ENCODE data around the gene ARHGEF28.

The ARHGEF28 gene

DNA sequence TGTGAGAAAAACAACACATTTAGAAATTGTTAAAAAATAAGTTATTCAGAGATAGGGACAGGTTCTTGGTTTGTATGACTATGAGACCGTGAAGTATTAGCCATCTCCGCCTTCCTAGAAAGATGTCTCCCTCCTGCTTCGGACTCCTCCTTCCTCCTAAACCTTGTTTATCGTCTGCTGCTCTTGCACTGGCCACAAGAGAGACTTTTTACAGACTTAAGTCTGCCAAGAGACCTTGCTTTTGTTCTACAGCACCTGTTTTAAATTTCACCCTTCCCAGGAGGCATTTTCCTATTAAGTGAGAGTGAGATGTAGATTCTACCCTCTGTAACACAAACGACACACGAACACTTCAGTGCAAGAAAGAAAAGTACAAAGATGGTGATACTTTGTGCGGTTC lies 274.6 kb downstream of the ARHGEF28 start:
- no peak for DNase-seq
- in situ Hi-C loops (cut with MboI; ENCODE audit: low pct_unique_long_range_greater_than_20kb, low sequenced_read_pairs), result loop anchor here (10.0 kb wide), 1 partner anchor 744 kb away; the partner anchor contains the start of gene ENC1

DNA sequence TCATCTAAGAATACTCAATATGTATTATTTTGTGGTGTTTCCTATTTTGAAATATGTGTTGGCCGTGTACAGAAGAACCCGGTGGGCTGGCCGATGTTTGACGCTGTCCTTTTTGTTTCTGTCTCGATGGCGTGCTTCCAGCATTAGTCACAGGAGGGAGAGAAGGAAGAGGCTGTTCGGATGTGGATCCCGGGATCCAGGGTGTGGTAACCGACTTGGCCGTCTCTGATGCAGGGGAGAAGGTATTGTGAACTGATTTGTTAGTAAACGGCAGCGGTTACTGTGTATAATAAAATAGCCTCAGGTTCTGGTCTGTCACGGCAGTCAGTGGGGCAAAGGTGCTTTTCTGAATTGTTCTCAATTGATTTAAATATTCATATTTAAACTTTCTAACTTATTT lies 275.0 kb downstream of the ARHGEF28 start:
- no peak for DNase-seq
- in situ Hi-C loops (cut with MboI; ENCODE audit: low pct_unique_long_range_greater_than_20kb, low sequenced_read_pairs), result loop anchor here (10.0 kb wide), 1 partner anchor 744 kb away; the partner anchor contains the start of gene ENC1

DNA sequence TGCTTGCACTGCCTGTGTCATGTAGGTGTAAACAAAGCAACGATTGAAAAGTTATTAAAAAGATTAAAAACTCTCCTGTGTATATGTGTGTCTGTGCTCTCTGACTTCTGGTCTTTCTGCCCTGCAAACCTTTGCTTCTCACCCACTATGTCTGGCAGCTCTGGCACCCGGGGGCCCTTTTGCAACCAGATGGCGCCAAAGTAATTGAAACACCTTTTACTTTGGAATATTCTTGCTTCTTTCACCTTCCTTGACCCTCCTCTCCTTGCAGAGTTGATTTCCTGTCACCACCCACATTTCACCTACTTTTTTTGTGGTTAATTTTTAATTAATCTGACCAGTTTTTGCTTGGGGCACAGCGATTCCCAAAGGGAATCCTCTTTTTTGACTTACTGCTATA lies 275.5 kb downstream of the ARHGEF28 start:
- no peak for DNase-seq
- in situ Hi-C loops (cut with MboI; ENCODE audit: low pct_unique_long_range_greater_than_20kb, low sequenced_read_pairs), result loop anchor here (10.0 kb wide), 1 partner anchor 743 kb away; the partner anchor contains the start of gene ENC1

DNA sequence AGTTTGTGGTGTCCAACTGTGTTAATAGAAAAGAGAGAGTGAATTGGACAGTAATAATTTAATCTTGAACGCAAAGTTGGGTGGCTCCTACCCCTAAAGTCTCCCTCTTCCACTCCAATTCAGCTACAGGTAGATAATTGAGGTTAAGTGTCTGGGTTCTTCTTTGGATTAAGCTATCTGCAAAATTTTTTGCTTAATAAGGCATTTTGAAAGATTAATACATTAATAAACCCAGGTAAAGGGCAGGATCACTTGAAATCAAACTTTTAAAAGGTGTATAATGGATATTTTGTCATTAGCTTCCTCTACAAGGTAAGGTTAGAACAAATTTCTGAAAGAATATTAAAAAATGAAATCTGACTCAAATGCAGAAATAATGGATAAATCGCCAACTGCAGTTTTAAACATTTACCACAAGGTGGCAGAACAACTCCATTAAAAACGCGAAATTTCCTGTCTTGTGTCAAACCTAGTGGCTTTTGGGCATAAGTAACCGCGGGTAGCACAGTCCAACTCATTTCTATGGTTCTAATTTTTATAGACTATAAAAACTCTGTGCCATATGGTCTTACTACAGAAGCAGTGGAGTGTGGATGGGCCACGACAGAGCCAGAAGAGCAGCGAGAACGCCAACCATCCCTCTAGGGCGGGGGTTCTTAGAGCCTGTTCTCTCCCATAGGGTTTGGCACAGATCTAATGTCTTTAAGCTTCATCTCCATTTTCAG lies 276.5 kb downstream of the ARHGEF28 start:
- in situ Hi-C loops (cut with MboI; ENCODE audit: low pct_unique_long_range_greater_than_20kb, low sequenced_read_pairs), result loop anchor here (10.0 kb wide), 1 partner anchor 742 kb away; the partner anchor contains the start of gene ENC1
- peak; percentile 52 for DNase-seq

DNA sequence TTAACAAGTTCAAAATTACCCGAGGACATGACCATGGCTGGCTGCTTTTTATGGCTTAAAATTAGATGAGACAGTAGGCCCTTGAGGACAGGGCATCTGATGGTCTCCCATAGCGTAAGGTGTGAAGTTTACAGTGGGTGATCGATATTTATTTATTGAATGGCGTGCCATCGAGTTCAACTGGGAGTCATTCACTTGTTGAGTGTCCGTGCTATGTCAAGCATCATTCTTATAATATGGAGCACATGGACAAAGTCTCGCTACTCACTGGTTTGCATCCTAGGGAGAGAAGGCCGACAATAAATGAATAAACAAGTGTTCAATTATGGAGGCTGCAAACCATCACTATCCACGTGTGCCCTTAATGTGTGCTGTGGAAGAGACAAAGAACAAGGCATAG lies 277.2 kb downstream of the ARHGEF28 start:
- no peak for DNase-seq
- in situ Hi-C loops (cut with MboI; ENCODE audit: low pct_unique_long_range_greater_than_20kb, low sequenced_read_pairs), result loop anchor here (10.0 kb wide), 1 partner anchor 742 kb away; the partner anchor contains the start of gene ENC1

DNA sequence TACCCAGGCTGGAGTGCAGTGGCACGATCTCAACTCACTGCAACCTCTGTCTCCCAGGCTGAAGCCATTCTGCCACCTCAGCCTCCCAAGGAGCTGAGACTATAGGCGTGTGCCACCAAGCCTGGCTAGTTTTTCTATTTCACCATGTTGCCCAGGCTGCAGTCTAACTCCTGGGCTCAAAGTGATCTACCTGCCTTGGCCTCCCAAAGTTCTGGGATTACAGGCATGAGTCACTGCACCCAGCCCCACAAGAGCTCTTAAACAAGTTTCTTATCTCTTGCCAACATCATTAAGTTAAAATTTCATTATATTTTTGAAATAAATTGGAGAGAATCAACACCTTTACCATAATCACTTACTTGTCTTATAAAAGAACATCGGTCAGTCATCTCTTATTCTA lies 280.3 kb downstream of the ARHGEF28 start:
- in situ Hi-C loops (cut with MboI; ENCODE audit: low pct_unique_long_range_greater_than_20kb, low sequenced_read_pairs), result loop anchor here (10.0 kb wide), 1 partner anchor 739 kb away; the partner anchor contains the start of gene ENC1

DNA sequence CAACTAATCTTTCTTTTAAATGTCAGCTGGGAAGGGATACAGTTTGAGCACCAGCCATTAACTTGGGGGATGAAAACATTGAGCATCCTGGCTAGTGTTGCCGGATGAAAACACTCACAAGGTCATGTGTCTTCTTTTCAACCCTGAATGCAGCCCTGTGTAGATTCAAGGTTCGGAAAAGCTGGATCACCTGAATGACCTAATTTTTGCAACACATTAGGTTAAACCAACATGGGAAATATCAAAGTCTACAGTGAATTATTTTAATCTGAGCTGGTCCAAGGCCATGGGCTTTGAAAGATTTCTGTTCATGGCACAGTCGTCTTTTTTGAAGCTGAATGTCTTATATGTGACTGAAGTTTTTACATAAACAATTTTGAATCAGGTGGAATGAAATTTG lies 281.2 kb downstream of the ARHGEF28 start:
- no peak for DNase-seq
- in situ Hi-C loops (cut with MboI; ENCODE audit: low pct_unique_long_range_greater_than_20kb, low sequenced_read_pairs), result loop anchor here (10.0 kb wide), 1 partner anchor 738 kb away; the partner anchor contains the start of gene ENC1

More for the DNA sequence above, 280.3 kb downstream of the ARHGEF28 start:
- no peak for DNase-seq

DNA sequence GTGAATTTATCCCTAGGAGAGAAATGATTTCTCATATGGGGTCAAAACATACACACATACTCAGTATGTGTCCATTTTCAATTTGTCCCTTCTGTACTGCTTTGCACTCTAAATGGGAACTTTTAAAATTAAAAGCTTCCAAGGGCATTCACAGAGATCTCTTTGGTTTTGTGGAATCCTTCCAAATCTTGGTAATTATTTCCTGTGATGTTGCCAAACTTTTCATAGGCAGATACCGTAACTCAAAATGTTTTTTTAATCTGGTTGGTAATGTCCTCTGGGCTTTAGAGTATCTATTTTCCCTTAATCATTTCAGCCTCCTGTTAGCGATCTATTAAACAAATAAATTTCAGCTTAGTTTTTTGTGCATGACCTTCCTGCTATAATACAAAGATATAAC lies 282.4 kb downstream of the ARHGEF28 start:
- no peak for DNase-seq
- in situ Hi-C loops (cut with MboI; ENCODE audit: low pct_unique_long_range_greater_than_20kb, low sequenced_read_pairs), result loop anchor here (10.0 kb wide), 1 partner anchor 736 kb away; the partner anchor contains the start of gene ENC1

DNA sequence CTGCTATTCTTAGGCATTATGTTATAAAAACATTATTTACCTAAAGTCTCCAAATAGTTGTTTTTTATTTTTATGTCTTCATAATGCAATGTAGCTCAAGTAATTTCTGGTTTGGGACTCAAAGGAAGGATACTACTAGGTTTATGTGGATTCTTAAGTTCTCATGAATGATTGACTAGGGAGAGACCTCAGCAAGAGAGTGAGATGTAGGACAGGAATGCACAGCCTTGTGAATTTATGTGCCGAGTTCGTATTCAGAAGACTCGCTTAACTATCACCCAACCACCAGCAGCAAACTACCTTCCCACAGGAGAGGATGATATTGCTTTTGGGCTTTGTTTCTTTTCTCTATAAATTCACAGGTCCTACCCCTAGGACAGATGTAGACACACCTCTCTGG lies 282.9 kb downstream of the ARHGEF28 start:
- no peak for DNase-seq
- in situ Hi-C loops (cut with MboI; ENCODE audit: low pct_unique_long_range_greater_than_20kb, low sequenced_read_pairs), result loop anchor here (10.0 kb wide), 1 partner anchor 736 kb away; the partner anchor contains the start of gene ENC1

DNA sequence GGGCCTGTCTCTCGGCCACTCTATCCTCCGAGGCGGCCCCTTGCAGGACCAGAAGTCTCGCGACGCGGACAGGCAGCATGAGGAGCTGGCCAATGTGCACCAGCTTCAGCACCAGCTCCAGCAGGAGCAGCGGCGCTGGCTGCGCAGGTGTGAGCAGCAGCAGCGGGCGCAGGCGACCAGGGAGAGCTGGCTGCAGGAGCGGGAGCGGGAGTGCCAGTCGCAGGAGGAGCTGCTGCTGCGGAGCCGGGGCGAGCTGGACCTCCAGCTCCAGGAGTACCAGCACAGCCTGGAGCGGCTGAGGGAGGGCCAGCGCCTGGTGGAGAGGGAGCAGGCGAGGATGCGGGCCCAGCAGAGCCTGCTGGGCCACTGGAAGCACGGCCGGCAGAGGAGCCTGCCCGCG lies 283.5 kb downstream of the ARHGEF28 start:
- in situ Hi-C loops (cut with MboI; ENCODE audit: low pct_unique_long_range_greater_than_20kb, low sequenced_read_pairs), result loop anchor here (10.0 kb wide), 1 partner anchor 735 kb away; the partner anchor contains the start of gene ENC1
- DNase-seq, result no peak

DNA sequence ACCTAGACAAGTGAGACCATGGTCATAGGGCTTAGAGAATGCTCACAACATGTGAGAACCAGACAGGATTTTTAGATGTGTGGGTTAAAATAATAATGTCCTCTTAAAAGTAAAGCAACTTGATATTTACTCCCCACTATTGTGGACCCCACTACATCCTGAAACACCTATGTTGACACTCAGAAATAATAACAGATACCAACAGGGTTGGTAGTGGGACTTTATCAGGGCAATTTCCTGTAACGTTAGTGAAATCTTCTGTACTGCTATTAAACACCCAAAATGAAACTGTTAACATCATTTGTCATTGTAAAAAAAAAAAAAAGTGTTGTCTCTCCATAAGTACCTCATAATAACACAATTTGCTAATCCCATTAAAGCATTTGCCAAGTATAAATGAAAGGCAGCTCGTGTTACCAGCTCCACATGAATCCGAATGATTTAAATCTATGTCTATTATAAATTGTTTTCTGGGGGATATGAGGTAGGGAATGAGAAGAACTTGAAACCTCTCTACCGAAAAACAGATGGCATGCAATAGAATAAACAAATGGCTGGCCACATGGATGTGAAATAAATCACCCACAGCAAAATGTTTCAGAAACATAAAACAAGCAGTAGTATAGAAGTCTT lies 285.9 kb downstream of the ARHGEF28 start:
- in situ Hi-C loops (cut with MboI; ENCODE audit: low pct_unique_long_range_greater_than_20kb, low sequenced_read_pairs), result no loop called here
- no peak for DNase-seq

DNA sequence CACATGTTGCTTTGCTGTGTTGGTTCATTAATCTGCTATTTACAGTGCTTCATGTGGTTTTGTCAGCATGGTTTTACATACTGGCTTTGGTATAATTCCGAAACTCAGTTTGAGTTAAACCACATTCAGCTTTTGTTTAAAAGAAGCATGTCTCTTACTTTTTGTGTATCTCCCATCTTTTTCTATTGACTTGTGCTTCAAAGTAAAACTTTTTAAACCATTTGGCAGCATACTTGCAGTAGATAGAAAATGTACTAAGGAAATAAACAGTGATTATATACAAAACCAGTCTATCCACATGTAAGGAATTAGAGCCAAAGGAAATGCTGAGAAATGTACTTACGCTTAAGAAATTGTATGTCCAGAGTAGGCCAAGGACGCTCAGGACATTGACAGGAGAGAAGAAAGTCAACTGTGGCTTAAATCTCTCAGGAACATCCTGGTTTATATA lies 286.9 kb downstream of the ARHGEF28 start:
- no peak for DNase-seq

DNA sequence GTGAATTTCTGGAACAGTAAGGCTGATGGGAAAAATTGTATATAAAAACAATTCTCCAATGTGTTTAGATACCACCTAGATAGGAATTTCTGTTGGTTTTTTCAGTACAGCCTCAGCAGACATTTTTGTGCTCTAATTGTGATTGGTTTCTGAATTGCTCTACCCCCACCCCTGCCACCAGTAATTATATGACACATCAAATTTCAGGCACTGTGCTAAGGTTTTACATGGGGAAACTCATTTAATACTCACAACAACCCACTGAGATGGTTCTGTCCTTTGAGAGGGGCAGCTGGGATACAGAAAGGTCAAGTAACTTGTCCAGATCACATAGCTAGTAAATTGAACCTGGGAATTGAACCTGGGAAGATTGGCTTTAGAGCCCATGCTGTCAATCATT lies 288.0 kb downstream of the ARHGEF28 start:
- in situ Hi-C loops (cut with MboI; ENCODE audit: low pct_unique_long_range_greater_than_20kb, low sequenced_read_pairs), result no loop called here
- DNase-seq, result no peak

More for the DNA sequence above, 286.9 kb downstream of the ARHGEF28 start:
- in situ Hi-C loops (cut with MboI; ENCODE audit: low pct_unique_long_range_greater_than_20kb, low sequenced_read_pairs), result no loop called here

DNA sequence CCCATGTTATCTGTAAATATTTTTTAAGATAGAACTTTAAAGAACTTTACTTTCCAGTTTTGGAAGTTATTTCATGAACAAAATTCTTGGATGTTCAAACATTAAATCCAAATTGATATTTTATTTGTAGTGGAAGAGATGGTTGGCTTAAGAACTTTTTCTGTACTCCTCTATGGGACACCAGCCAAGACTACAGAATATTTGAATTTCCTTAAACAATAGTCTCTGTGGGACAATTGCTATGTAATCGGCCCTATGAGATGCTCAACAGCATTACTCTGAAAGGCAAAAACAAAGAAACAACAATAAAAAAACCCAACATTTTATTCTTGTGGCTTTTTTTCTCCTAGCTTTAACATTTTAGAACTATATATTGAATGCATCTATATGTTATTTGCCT lies 289.3 kb downstream of the ARHGEF28 start:
- DNase-seq, result no peak

DNA sequence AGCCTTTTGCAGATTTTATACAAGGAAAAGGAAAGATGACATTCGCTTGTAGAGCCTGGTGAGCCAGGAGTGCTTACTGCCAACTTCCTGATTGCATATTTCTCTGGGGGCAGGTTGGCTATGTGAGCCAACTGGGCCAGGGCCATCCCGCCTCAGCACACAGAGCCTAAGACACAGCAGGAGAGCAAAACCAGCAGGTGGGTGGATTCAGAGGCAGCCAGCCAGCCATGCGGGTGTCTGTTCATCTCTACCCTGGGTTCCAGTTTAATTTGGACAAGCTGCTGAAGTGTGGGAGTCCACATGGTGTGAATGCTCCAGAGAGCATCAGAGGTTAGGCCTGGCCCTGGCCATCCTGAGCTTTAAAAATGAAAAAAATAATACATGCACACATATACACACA lies 291.4 kb downstream of the ARHGEF28 start:
- DNase-seq, result no peak
- in situ Hi-C loops (cut with MboI; ENCODE audit: low pct_unique_long_range_greater_than_20kb, low sequenced_read_pairs), result no loop called here

More for the DNA sequence above, 289.3 kb downstream of the ARHGEF28 start:
- in situ Hi-C loops (cut with MboI; ENCODE audit: low pct_unique_long_range_greater_than_20kb, low sequenced_read_pairs), result no loop called here

DNA sequence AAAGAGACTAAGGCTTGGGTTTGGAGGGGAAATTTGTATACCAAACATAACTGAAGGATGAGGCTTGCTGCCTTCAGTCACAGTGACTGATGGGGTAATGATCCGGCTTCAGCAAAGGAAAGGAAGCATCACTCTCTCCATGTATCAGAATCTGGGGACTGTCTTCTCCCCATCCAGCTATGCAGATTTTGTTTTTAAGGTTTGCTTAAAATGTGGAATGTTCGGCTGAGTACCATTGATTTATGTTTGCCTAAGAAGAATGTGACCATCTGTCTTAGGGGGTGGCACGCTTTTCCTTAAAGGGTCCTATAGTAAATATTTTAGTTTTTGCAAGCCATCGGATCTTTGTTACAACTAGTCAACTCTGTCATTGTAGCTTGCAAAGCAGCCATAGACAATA lies 291.9 kb downstream of the ARHGEF28 start:
- no peak for DNase-seq
- in situ Hi-C loops (cut with MboI; ENCODE audit: low pct_unique_long_range_greater_than_20kb, low sequenced_read_pairs), result no loop called here

DNA sequence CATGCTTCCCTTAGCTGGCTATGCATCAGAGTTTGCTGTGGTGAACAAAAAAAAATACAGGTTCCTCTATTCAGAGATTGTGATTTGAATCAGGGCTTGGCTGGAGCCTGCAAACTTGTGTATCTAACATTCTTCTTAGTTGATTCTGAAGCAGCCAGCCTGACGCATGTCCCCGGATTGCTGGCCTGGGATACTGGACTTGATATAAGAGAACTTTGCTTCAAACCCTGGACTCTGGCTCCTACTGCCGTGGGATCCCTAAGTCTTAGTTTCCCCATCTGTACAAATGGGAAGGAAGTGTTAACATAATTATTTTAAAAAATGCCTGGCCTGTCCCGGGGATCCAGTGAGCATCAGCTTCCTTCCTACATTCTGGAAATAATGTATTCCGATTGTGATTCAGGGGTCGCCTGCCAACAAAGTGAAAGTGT lies 292.8 kb downstream of the ARHGEF28 start:
- DNase-seq, result no peak
- in situ Hi-C loops (cut with MboI; ENCODE audit: low pct_unique_long_range_greater_than_20kb, low sequenced_read_pairs), result no loop called here

DNA sequence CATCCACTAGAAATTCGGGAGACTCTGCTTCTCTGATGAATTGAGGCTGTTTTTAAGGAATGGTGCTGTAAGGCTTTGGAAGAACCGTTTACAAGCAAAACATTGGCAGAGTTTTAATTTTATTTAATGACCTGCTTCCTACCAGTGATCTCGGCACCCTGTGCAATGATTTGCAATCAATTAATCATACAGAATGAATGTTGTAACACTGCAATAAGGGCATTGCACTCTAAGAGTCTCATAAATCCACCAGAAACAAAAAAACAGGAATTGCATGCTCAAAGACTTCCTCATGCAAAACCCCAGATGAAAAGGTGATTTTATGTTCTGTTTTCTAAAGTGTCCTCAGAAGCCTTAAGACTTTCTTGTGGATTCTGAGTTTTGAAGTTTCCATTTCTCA lies 295.7 kb downstream of the ARHGEF28 start:
- in situ Hi-C loops (cut with MboI; ENCODE audit: low pct_unique_long_range_greater_than_20kb, low sequenced_read_pairs), result no loop called here

DNA sequence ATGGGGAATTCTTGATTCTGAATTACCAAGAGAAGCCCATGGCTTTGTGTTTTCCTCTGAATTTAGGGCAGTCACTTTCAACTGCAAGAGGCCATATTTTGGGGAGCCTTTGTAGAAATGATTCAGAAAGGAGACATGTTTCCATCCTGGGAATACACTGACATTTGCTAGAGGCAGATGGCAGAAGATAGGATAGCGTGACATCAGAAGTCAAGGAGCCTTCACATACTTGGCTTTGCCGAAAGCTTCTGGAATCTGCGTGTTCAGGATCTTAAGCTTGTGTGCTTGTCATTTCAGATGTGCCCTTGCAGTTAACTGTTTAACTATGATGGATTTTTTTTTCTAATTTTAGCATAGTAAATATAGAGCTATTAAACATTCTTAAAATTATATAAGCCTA lies 296.2 kb downstream of the ARHGEF28 start:
- in situ Hi-C loops (cut with MboI; ENCODE audit: low pct_unique_long_range_greater_than_20kb, low sequenced_read_pairs), result no loop called here

More for the DNA sequence above, 295.7 kb downstream of the ARHGEF28 start:
- no peak for DNase-seq

More for the DNA sequence above, 296.2 kb downstream of the ARHGEF28 start:
- DNase-seq, result no peak

All from KBM-7 (cell line).